ENCODE data around the gene RABGAP1. TPM values are rescaled to one million over a fixed set of nuclear protein-coding genes. Genes with fewer than 3 reads are reported as not detected.

RABGAP1 gene
- total and polyA plus RNA-seq, 4 donors = 3.8 to 25.7 (median 10.5) TPM

DNA sequence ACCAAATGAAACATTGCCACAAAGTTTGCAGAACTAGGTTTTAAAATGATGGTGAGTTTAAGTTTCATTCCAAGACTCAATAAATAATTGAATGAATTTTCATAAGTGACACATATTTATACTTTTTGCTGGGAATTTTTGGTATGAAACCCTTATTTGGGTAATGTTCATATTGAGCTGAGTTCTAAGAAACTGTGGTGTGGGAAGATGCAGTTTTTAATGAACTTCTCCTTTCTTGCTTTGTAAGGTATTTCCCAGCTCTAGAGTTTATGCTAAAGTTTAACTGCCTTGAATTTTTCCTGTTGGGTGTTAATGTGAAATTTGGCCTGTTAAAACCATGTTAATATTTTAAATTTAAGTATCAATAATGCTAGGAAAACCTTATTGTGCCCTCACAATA is 15.1 kb downstream of the RABGAP1 start:
- H3K4me3 ChIP-seq (ENCODE audit: low read depth in 1 of 3, low read length in 3 of 3) = no peak overlapping the region
- H3K9me3 ChIP-seq (ENCODE audit: control insufficient read depth in 4 of 4, low read length in 3 of 4) = no peaks in the 10 kb centered on the region
- no peak overlapping the region for H3K27ac ChIP-seq (ENCODE audit: low read depth in 1 of 2, low read length in 2 of 2)
- H3K36me3 ChIP-seq (ENCODE audit: control insufficient read depth in 4 of 4, insufficient read depth in 3 of 4, low read depth in 1 of 4, low read length in 3 of 4) = peaks cover 0 to 10% (median 2%) of the 10 kb centered on the region in 4 donors
- H3K9ac ChIP-seq (ENCODE audit: low read depth in 1 of 2, low read length in 2 of 2) = no peak overlapping the region
- TF ChIP-seq JUND (IDR thresholded peaks at IDR 0.05) (no peak), YY1 (IDR thresholded peaks at IDR 0.05) (no peak), RXRA (IDR thresholded peaks at IDR 0.05) (no peak), GABPA (IDR thresholded peaks at IDR 0.05 in 1 of 2, conservative IDR thresholded peaks at IDR 0.05 in 1 of 2) (no peak), FOXA1 (IDR thresholded peaks at IDR 0.05) (no peak), RAD21 (IDR thresholded peaks at IDR 0.05) (no peak), TAF1 (conservative IDR thresholded peaks at IDR 0.05) (no peak), NR2F2 (IDR thresholded peaks at IDR 0.05) (no peak), HNF4G (IDR thresholded peaks at IDR 0.05) (no peak), EGR1 (IDR thresholded peaks at IDR 0.05; ENCODE audit: low read depth in 2 of 2) (no peak)
- TF ChIP-seq, protein P1, sequence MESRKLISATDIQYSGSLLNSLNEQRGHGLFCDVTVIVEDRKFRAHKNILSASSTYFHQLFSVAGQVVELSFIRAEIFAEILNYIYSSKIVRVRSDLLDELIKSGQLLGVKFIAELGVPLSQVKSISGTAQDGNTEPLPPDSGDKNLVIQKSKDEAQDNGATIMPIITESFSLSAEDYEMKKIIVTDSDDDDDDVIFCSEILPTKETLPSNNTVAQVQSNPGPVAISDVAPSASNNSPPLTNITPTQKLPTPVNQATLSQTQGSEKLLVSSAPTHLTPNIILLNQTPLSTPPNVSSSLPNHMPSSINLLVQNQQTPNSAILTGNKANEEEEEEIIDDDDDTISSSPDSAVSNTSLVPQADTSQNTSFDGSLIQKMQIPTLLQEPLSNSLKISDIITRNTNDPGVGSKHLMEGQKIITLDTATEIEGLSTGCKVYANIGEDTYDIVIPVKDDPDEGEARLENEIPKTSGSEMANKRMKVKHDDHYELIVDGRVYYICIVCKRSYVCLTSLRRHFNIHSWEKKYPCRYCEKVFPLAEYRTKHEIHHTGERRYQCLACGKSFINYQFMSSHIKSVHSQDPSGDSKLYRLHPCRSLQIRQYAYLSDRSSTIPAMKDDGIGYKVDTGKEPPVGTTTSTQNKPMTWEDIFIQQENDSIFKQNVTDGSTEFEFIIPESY (IDR thresholded peaks at IDR 0.05) = no peak
- TF ChIP-seq, protein P2, sequence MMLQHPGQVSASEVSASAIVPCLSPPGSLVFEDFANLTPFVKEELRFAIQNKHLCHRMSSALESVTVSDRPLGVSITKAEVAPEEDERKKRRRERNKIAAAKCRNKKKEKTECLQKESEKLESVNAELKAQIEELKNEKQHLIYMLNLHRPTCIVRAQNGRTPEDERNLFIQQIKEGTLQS (IDR thresholded peaks at IDR 0.05) = no peak
- H3K4me1 ChIP-seq (ENCODE audit: control insufficient read depth in 4 of 4, insufficient read depth in 4 of 4, low read length in 3 of 4) = peaks cover 0 to 2% (median 0%) of the 10 kb centered on the region in 4 donors
- H3K27me3 ChIP-seq (ENCODE audit: control insufficient read depth in 4 of 4, insufficient read depth in 4 of 4, low read length in 3 of 4) = no peaks in the 10 kb centered on the region
- DNase-seq (ENCODE audit: low spot score) = no peak

DNA sequence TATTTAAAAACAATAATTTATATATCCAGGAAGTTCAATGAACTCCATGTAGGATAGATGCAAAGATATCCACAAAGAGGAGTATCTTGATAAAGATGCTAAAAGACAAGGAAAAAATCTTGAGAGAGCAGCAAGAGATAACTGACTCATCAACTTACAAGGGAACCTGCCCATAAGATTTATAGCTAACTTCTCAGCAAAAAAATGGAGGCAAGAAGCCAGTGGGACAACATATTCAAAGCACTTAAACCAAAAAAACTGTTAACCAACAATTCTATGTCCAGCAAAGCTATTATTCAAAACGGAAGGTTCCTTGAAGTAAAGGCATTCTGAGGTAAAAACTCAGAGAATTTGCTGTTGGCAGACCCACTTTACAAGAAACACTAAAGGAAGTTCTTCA is 20.3 kb downstream of the RABGAP1 start:
- TF ChIP-seq, protein P2 (IDR thresholded peaks at IDR 0.05) = no peak
- TF ChIP-seq FOXA1 (IDR thresholded peaks at IDR 0.05) = no peak
- no peak for TF ChIP-seq HNF4A (conservative IDR thresholded peaks at IDR 0.05)
- no peak for TF ChIP-seq NR2F2 (IDR thresholded peaks at IDR 0.05)
- no peak for TF ChIP-seq TAF1 (conservative IDR thresholded peaks at IDR 0.05)
- no peak for TF ChIP-seq RAD21 (IDR thresholded peaks at IDR 0.05)
- Histone ChIP-seq H3K9me3 (ENCODE audit: control insufficient read depth in 4 of 4, low read length in 3 of 4) (no peaks in the 10 kb centered on the region), H3K27me3 (ENCODE audit: control insufficient read depth in 4 of 4, insufficient read depth in 4 of 4, low read length in 3 of 4) (no peaks in the 10 kb centered on the region), H3K36me3 (ENCODE audit: control insufficient read depth in 4 of 4, insufficient read depth in 3 of 4, low read depth in 1 of 4, low read length in 3 of 4) (peaks cover 0 to 10% (median 5%) of the 10 kb centered on the region in 4 donors), H3K27ac (ENCODE audit: low read depth in 1 of 2, low read length in 2 of 2) (no peak overlapping the region), H3K9ac (ENCODE audit: low read depth in 1 of 2, low read length in 2 of 2) (no peak overlapping the region), H3K4me1 (ENCODE audit: control insufficient read depth in 4 of 4, insufficient read depth in 4 of 4, low read length in 3 of 4) (no peaks in the 10 kb centered on the region), H3K4me3 (ENCODE audit: low read depth in 1 of 3, low read length in 3 of 3) (no peak overlapping the region)
- DNase-seq (ENCODE audit: low spot score) = no peak
- 96% methylated on average over 1 of the region's 1 CpG for WGBS

DNA sequence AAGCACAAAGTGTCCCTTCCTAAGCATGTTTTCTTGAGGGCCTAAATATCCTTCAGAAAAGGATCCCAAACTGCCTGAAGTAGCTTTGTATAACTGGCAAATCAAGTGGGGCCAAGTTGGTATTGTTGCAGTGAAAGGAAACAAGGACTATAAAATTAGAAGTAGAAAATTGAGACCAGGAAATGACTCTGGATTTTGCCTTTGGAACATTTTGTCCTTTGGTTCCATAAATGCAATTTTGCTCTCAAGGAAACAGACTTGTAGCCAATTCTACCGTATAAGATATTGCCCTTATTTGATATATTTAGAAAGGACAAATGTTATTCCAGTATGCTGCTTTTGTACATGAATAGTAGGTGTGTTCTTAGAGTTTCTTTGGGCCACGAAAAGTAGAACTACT is 34.4 kb downstream of the RABGAP1 start:
- Histone ChIP-seq H3K27ac (ENCODE audit: low read depth in 1 of 2, low read length in 2 of 2) (no peak overlapping the region), H3K36me3 (ENCODE audit: control insufficient read depth in 4 of 4, insufficient read depth in 3 of 4, low read depth in 1 of 4, low read length in 3 of 4) (peaks cover 0 to 7% (median 3%) of the 10 kb centered on the region in 4 donors), H3K4me1 (ENCODE audit: control insufficient read depth in 4 of 4, insufficient read depth in 4 of 4, low read length in 3 of 4) (no peaks in the 10 kb centered on the region), H3K9ac (ENCODE audit: low read depth in 1 of 2, low read length in 2 of 2) (no peak overlapping the region), H3K9me3 (ENCODE audit: control insufficient read depth in 4 of 4, low read length in 3 of 4) (no peaks in the 10 kb centered on the region), H3K4me3 (ENCODE audit: low read depth in 1 of 3, low read length in 3 of 3) (no peak overlapping the region), H3K27me3 (ENCODE audit: control insufficient read depth in 4 of 4, insufficient read depth in 4 of 4, low read length in 3 of 4) (no peaks in the 10 kb centered on the region)
- no peak for DNase-seq (ENCODE audit: low spot score)
- WGBS = 74% methylated on average over 2 of the region's 2 CpGs
- TF ChIP-seq RXRA (IDR thresholded peaks at IDR 0.05) = no peak
- peak; percentile 59 for TF ChIP-seq SP1 (IDR thresholded peaks at IDR 0.05)
